Lower leg skin (tissue), 3 donors: ENCODE data around the gene CREBRF.

Experiments
- POLR2A ChIP-seq, 2 donors: fragments of 450-650 bp; IDR thresholded peaks; one replicate each; pipeline ENCODE4 v1.6.1; 2016 to 2017; ENCODE audit warnings: antibody characterized with exemption in 2 of 2, mild to moderate bottlenecking in 1 of 2, moderate library complexity in 1 of 2
- TF ChIP-seq, protein P1 (sequence below), 3 donors: fragments of 450-650 bp; IDR thresholded peaks; one replicate each; pipeline ENCODE4 v1.5.1; 2016; ENCODE audit warnings: antibody characterized with exemption in 3 of 3, mild to moderate bottlenecking in 3 of 3, moderate library complexity in 2 of 3

GRCh38 chr5:173078878-173079277, 22.7 kb downstream of the CREBRF start:
- TF ChIP-seq, protein P1, sequence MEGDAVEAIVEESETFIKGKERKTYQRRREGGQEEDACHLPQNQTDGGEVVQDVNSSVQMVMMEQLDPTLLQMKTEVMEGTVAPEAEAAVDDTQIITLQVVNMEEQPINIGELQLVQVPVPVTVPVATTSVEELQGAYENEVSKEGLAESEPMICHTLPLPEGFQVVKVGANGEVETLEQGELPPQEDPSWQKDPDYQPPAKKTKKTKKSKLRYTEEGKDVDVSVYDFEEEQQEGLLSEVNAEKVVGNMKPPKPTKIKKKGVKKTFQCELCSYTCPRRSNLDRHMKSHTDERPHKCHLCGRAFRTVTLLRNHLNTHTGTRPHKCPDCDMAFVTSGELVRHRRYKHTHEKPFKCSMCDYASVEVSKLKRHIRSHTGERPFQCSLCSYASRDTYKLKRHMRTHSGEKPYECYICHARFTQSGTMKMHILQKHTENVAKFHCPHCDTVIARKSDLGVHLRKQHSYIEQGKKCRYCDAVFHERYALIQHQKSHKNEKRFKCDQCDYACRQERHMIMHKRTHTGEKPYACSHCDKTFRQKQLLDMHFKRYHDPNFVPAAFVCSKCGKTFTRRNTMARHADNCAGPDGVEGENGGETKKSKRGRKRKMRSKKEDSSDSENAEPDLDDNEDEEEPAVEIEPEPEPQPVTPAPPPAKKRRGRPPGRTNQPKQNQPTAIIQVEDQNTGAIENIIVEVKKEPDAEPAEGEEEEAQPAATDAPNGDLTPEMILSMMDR (IDR thresholded peaks at IDR 0.05) = no peak
- no peak for TF ChIP-seq POLR2A (IDR thresholded peaks at IDR 0.05)
